ENCODE data around the gene CAV1.
A peak's percentile ranks its signal among the peaks of the same experiment; 100 is the strongest.

The CAV1 gene

GRCh38 chr7:116522247-116522646 is 2.6 kb upstream of the CAV1 start:
- peak; percentile 92 for DNase-seq (ENCODE audit: low read depth, low spot score)
- TF ChIP-seq, protein P1, sequence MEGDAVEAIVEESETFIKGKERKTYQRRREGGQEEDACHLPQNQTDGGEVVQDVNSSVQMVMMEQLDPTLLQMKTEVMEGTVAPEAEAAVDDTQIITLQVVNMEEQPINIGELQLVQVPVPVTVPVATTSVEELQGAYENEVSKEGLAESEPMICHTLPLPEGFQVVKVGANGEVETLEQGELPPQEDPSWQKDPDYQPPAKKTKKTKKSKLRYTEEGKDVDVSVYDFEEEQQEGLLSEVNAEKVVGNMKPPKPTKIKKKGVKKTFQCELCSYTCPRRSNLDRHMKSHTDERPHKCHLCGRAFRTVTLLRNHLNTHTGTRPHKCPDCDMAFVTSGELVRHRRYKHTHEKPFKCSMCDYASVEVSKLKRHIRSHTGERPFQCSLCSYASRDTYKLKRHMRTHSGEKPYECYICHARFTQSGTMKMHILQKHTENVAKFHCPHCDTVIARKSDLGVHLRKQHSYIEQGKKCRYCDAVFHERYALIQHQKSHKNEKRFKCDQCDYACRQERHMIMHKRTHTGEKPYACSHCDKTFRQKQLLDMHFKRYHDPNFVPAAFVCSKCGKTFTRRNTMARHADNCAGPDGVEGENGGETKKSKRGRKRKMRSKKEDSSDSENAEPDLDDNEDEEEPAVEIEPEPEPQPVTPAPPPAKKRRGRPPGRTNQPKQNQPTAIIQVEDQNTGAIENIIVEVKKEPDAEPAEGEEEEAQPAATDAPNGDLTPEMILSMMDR (IDR thresholded peaks at IDR 0.05; ENCODE audit: low read depth, low read length), result no peak
- no peak overlapping the region for H3K4me3 ChIP-seq (ENCODE audit: low read depth, low read length)
- in situ Hi-C loops (cut with HindIII; ENCODE audit: low sequenced_read_pairs), result no loop called here

GRCh38 chr7:116524221-116524608 is 621 bp upstream of the CAV1 start:
- H3K4me3 ChIP-seq (ENCODE audit: low read depth, low read length), result peak overlapping the region; percentile 89
- no peak for DNase-seq (ENCODE audit: low read depth, low spot score)
- in situ Hi-C loops (cut with HindIII; ENCODE audit: low sequenced_read_pairs), result no loop called here
- TF ChIP-seq, protein P1 (IDR thresholded peaks at IDR 0.05; ENCODE audit: low read depth, low read length), result no peak

- H3K4me3 ChIP-seq (ENCODE audit: low read depth, low read length), result peak overlapping the region; percentile 89
- no peak for DNase-seq (ENCODE audit: low read depth, low spot score)
- in situ Hi-C loops (cut with HindIII; ENCODE audit: low sequenced_read_pairs), result no loop called here
- TF ChIP-seq, protein P1 (IDR thresholded peaks at IDR 0.05; ENCODE audit: low read depth, low read length), result no peak
These were observed 569 bp downstream of the CAV1 start for GRCh38 chr7:116525298-116525912.

GRCh38 chr7:116525913-116526861 is 1.4 kb downstream of the CAV1 start:
- TF ChIP-seq, protein P1 (IDR thresholded peaks at IDR 0.05; ENCODE audit: low read depth, low read length), result peak; percentile 66
- peak overlapping the region; percentile 89 for H3K4me3 ChIP-seq (ENCODE audit: low read depth, low read length)
- in situ Hi-C loops (cut with HindIII; ENCODE audit: low sequenced_read_pairs), result no loop called here
- DNase-seq (ENCODE audit: low read depth, low spot score), result peak; percentile 89

GRCh38 chr7:116526897-116527296 is 2.1 kb downstream of the CAV1 start:
- H3K4me3 ChIP-seq (ENCODE audit: low read depth, low read length), result peak overlapping the region; percentile 89
- DNase-seq (ENCODE audit: low read depth, low spot score), result no peak
- TF ChIP-seq, protein P1 (IDR thresholded peaks at IDR 0.05; ENCODE audit: low read depth, low read length), result no peak
- in situ Hi-C loops (cut with HindIII; ENCODE audit: low sequenced_read_pairs), result no loop called here

DNA sequence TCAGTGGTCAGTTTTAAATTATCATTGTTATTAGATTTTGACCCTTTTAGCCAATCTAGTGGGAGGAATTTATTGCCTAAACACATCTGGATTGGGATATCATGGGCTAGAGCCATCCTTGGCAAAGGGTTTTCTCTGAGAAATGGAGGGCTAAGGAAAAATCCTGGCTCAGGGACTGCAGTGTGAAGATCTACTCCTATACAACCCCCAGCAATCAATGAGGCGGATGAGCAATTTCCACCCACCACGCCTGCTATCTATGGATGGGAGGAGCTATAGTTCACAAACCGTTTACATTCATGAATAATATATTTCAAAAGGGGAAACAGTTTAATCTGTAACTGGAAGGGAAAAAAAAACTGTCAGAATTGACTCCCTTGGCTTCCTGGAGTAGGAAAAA is 2.7 kb downstream of the CAV1 start:
- H3K4me3 ChIP-seq (ENCODE audit: low read depth, low read length), result peak overlapping the region; percentile 89
- TF ChIP-seq, protein P1 (IDR thresholded peaks at IDR 0.05; ENCODE audit: low read depth, low read length), result no peak
- DNase-seq (ENCODE audit: low read depth, low spot score), result no peak
- in situ Hi-C loops (cut with HindIII; ENCODE audit: low sequenced_read_pairs), result no loop called here

All from astrocyte of the spinal cord (primary cell).